CD4-positive, alpha-beta T cell treated with Interleukin-6 at 100 ng/mL for 8 hours (primary cell): Measurements from ENCODE around the gene ABCA5.
"Not testable (repeated sequence)": the region's sequence is repeated elsewhere in the genome, so short reads cannot be mapped to it uniquely, and the experiment has no call there.

Source experiments
- DNase-seq: peaks from one replicate; pipeline ENCODE4 v3.0.0-alpha.2; 2020; ENCODE audit warnings: mixed read lengths, low spot score

ABCA5 gene

GRCh38 chr17:69208640-69209039 is 118.3 kb downstream of the ABCA5 start:
- no peak for DNase-seq

GRCh38 chr17:69207151-69207550 is 119.8 kb downstream of the ABCA5 start:
- DNase-seq, result no peak

GRCh38 chr17:69198238-69198637 is 128.7 kb downstream of the ABCA5 start:
- DNase-seq, result no peak

- not testable (repeated sequence) for DNase-seq
Observed at GRCh38 chr17:69196105-69196653, 130.8 kb downstream of the ABCA5 start.
